Measurements from ENCODE around the gene DZANK1.

Gene DZANK1

DNA sequence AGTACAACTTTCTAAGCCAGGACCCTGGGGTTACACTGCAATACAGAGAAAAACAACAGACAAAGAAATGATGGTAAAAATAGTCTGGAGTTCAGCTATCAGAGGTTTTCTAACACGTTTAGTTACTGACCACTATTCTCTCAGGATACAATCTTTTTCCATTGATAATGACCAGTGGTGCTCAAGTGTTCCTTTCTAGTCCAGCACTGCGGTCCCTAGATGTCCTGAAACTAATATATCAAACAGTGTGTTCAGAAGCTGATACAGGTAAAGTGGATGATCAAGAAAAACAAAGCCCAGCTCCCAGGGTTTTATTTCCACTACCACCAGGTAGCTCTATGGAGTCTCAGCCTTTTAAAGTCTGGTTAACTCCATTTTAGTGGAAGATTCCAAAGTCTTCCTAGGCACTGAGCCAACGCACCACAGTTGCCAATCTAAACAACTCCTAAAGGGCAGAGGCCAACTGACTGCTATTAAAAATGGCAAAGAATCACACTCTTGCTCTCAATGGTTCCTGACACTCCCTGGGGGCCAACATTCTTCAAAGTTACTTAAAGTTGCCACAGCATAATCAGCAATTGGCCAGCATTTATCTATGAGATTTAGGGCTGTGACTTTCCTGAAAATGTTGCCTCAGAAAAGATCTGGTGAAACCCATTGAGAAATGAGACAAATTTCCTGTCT is 38.2 kb downstream of the DZANK1 start (continued):
- no peak for TF ChIP-seq TRIM28 (IDR thresholded peaks at IDR 0.05; ENCODE audit: borderline replicate concordance, low read length)
- TF ChIP-seq ZNF792 (tag by site-specific recombination; IDR thresholded peaks at IDR 0.05) = no peak
- TF ChIP-seq ZNF366 (tag by site-specific recombination; conservative IDR thresholded peaks at IDR 0.05) = peak; percentile 62; the same call in 1 of the 2 replicates
- TF ChIP-seq, protein P1, sequence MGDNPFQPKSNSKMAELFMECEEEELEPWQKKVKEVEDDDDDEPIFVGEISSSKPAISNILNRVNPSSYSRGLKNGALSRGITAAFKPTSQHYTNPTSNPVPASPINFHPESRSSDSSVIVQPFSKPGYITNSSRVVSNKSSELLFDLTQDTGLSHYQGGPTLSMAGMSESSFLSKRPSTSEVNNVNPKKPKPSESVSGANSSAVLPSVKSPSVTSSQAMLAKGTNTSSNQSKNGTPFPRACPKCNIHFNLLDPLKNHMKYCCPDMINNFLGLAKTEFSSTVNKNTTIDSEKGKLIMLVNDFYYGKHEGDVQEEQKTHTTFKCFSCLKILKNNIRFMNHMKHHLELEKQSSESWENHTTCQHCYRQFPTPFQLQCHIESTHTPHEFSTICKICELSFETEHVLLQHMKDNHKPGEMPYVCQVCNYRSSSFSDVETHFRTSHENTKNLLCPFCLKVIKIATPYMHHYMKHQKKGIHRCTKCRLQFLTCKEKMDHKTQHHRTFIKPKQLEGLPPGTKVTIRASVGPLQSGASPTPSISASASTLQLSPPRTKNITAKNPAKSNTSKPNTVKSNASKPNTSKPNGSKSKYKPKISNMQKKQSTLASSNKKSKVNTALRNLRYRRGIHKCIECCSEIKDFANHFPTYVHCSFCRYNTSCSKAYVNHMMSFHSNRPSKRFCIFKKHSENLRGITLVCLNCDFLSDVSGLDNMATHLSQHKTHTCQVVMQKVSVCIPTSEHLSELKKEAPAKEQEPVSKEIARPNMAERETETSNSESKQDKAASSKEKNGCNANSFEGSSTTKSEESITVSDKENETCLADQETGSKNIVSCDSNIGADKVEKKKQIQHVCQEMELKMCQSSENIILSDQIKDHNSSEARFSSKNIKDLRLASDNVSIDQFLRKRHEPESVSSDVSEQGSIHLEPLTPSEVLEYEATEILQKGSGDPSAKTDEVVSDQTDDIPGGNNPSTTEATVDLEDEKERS (tag by site-specific recombination; IDR thresholded peaks at IDR 0.05) = no peak
- TF ChIP-seq ZNF664 (tag by site-specific recombination; IDR thresholded peaks at IDR 0.05) = no peak
- TF ChIP-seq ZBTB1 (tag by site-specific recombination; IDR thresholded peaks at IDR 0.05) = no peak
- no peak for TF ChIP-seq ZNF560 (tag by site-specific recombination; IDR thresholded peaks at IDR 0.05; ENCODE audit: borderline replicate concordance)
- peak; percentile 60 for TF ChIP-seq ZEB2 (tag by site-specific recombination; IDR thresholded peaks at IDR 0.05)
- TF ChIP-seq ZFP69B (tag by site-specific recombination; IDR thresholded peaks at IDR 0.05) = peak; percentile 66
- TF ChIP-seq, protein P2, sequence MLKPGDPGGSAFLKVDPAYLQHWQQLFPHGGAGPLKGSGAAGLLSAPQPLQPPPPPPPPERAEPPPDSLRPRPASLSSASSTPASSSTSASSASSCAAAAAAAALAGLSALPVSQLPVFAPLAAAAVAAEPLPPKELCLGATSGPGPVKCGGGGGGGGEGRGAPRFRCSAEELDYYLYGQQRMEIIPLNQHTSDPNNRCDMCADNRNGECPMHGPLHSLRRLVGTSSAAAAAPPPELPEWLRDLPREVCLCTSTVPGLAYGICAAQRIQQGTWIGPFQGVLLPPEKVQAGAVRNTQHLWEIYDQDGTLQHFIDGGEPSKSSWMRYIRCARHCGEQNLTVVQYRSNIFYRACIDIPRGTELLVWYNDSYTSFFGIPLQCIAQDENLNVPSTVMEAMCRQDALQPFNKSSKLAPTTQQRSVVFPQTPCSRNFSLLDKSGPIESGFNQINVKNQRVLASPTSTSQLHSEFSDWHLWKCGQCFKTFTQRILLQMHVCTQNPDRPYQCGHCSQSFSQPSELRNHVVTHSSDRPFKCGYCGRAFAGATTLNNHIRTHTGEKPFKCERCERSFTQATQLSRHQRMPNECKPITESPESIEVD (tag by site-specific recombination; IDR thresholded peaks at IDR 0.05) = peak; percentile 99
- no peak for TF ChIP-seq ZNF2 (tag by site-specific recombination; IDR thresholded peaks at IDR 0.05)
- TF ChIP-seq, protein P3, sequence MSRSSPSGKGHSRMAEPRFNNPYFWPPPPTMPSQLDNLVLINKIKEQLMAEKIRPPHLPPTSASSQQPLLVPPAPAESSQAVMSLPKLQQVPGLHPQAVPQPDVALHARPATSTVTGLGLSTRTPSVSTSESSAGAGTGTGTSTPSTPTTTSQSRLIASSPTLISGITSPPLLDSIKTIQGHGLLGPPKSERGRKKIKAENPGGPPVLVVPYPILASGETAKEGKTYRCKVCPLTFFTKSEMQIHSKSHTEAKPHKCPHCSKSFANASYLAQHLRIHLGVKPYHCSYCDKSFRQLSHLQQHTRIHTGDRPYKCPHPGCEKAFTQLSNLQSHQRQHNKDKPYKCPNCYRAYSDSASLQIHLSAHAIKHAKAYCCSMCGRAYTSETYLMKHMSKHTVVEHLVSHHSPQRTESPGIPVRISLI (tag by site-specific recombination; IDR thresholded peaks at IDR 0.05) = no peak
- TF ChIP-seq, protein P4, sequence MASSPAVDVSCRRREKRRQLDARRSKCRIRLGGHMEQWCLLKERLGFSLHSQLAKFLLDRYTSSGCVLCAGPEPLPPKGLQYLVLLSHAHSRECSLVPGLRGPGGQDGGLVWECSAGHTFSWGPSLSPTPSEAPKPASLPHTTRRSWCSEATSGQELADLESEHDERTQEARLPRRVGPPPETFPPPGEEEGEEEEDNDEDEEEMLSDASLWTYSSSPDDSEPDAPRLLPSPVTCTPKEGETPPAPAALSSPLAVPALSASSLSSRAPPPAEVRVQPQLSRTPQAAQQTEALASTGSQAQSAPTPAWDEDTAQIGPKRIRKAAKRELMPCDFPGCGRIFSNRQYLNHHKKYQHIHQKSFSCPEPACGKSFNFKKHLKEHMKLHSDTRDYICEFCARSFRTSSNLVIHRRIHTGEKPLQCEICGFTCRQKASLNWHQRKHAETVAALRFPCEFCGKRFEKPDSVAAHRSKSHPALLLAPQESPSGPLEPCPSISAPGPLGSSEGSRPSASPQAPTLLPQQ (tag by site-specific recombination; IDR thresholded peaks at IDR 0.05) = peak; percentile 92
- TF ChIP-seq, protein P5, sequence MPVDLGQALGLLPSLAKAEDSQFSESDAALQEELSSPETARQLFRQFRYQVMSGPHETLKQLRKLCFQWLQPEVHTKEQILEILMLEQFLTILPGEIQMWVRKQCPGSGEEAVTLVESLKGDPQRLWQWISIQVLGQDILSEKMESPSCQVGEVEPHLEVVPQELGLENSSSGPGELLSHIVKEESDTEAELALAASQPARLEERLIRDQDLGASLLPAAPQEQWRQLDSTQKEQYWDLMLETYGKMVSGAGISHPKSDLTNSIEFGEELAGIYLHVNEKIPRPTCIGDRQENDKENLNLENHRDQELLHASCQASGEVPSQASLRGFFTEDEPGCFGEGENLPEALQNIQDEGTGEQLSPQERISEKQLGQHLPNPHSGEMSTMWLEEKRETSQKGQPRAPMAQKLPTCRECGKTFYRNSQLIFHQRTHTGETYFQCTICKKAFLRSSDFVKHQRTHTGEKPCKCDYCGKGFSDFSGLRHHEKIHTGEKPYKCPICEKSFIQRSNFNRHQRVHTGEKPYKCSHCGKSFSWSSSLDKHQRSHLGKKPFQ (tag by site-specific recombination; IDR thresholded peaks at IDR 0.05) = peak; percentile 98
- no peak for TF ChIP-seq SCRT2 (tag by site-specific recombination; IDR thresholded peaks at IDR 0.05)
- 0 out of 2 replicates have a peak, but pooled peaks have one; percentile 45 for TF ChIP-seq ZNF24 (tag by site-specific recombination; IDR thresholded peaks at IDR 0.05)
- peak; percentile 96 for TF ChIP-seq ZXDB (tag by site-specific recombination; IDR thresholded peaks at IDR 0.05)
- no peak for TF ChIP-seq ZNF121 (tag by site-specific recombination; IDR thresholded peaks at IDR 0.05)
- TF ChIP-seq ZBTB20 (tag by site-specific recombination; IDR thresholded peaks at IDR 0.05) = no peak
- TF ChIP-seq, protein P6, sequence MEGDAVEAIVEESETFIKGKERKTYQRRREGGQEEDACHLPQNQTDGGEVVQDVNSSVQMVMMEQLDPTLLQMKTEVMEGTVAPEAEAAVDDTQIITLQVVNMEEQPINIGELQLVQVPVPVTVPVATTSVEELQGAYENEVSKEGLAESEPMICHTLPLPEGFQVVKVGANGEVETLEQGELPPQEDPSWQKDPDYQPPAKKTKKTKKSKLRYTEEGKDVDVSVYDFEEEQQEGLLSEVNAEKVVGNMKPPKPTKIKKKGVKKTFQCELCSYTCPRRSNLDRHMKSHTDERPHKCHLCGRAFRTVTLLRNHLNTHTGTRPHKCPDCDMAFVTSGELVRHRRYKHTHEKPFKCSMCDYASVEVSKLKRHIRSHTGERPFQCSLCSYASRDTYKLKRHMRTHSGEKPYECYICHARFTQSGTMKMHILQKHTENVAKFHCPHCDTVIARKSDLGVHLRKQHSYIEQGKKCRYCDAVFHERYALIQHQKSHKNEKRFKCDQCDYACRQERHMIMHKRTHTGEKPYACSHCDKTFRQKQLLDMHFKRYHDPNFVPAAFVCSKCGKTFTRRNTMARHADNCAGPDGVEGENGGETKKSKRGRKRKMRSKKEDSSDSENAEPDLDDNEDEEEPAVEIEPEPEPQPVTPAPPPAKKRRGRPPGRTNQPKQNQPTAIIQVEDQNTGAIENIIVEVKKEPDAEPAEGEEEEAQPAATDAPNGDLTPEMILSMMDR (tag by site-specific recombination; IDR thresholded peaks at IDR 0.05) = no peak
- TF ChIP-seq ZBTB21 (tag by site-specific recombination; IDR thresholded peaks at IDR 0.05) = no peak
- TF ChIP-seq, protein P7, sequence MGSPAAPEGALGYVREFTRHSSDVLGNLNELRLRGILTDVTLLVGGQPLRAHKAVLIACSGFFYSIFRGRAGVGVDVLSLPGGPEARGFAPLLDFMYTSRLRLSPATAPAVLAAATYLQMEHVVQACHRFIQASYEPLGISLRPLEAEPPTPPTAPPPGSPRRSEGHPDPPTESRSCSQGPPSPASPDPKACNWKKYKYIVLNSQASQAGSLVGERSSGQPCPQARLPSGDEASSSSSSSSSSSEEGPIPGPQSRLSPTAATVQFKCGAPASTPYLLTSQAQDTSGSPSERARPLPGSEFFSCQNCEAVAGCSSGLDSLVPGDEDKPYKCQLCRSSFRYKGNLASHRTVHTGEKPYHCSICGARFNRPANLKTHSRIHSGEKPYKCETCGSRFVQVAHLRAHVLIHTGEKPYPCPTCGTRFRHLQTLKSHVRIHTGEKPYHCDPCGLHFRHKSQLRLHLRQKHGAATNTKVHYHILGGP (tag by site-specific recombination; IDR thresholded peaks at IDR 0.05) = peak; percentile 74
- TF ChIP-seq KLF9 (tag by site-specific recombination; IDR thresholded peaks at IDR 0.05; ENCODE audit: low read depth) = no peak
- TF ChIP-seq, protein P8, sequence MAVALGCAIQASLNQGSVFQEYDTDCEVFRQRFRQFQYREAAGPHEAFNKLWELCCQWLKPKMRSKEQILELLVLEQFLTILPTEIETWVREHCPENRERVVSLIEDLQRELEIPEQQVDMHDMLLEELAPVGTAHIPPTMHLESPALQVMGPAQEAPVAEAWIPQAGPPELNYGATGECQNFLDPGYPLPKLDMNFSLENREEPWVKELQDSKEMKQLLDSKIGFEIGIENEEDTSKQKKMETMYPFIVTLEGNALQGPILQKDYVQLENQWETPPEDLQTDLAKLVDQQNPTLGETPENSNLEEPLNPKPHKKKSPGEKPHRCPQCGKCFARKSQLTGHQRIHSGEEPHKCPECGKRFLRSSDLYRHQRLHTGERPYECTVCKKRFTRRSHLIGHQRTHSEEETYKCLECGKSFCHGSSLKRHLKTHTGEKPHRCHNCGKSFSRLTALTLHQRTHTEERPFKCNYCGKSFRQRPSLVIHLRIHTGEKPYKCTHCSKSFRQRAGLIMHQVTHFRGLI (tag by site-specific recombination; IDR thresholded peaks at IDR 0.05) = peak; percentile 68
- TF ChIP-seq ZNF660 (tag by site-specific recombination; IDR thresholded peaks at IDR 0.05) = no peak
- no peak for TF ChIP-seq ZNF830 (tag by site-specific recombination; IDR thresholded peaks at IDR 0.05; ENCODE audit: low read depth)

All from HEK293 (cell line).